ENCODE data around the gene ARL14. TPM values are rescaled to one million over a fixed set of nuclear protein-coding genes. Genes with fewer than 3 reads are reported as not detected.

Gene ARL14
- not detected for total RNA-seq

GRCh38 chr3:160676547-160677303 lies at the start of gene ARL14:
ARL14 (plus strand) TSS chr3:160677160; CDS start chr3:160677347, 187 bp downstream.
- Mint-ChIP-seq H3K9me3 (no peaks in the 10 kb centered on the region), H3K36me3 (no peaks in the 10 kb centered on the region), H3K4me3 (no peak within 1 kb of the TSS), H3K27me3 (peaks cover 6% of the 10 kb centered on the region), H3K27ac (no peak within 1 kb of the TSS), H3K4me1 (ENCODE audit: low read depth) (peaks cover 4% of the 10 kb centered on the region)
- ChIA-PET CTCF (no interaction called here), POLR2A (no interaction called here)
- no peak for DNase-seq
- intact Hi-C loops (cut with micrococcal nuclease), result no loop called here

GRCh38 chr3:160629491-160629890 lies 47.5 kb upstream of the ARL14 start:
- Mint-ChIP-seq H3K9me3 (no peaks in the 10 kb centered on the region), H3K36me3 (no peaks in the 10 kb centered on the region), H3K4me1 (ENCODE audit: low read depth) (no peaks in the 10 kb centered on the region), H3K4me3 (no peak overlapping the region), H3K27me3 (peaks cover 11% of the 10 kb centered on the region), H3K27ac (no peak overlapping the region)
- intact Hi-C loops (cut with micrococcal nuclease), result no loop called here
- ChIA-PET POLR2A (no interaction called here), CTCF (no interaction called here)
- no peak for DNase-seq

- no peak for DNase-seq
- H3K36me3 Mint-ChIP-seq, result no peaks in the 10 kb centered on the region
- H3K4me1 Mint-ChIP-seq (ENCODE audit: low read depth), result no peaks in the 10 kb centered on the region
- H3K27me3 Mint-ChIP-seq, result peaks cover 6% of the 10 kb centered on the region
- no peak overlapping the region for H3K27ac Mint-ChIP-seq
- ChIA-PET POLR2A (no interaction called here), CTCF (interaction anchor here (0.5 kb wide), 1 partner anchor 209 kb away, joined by 3 read pairs; no protein-coding TSS in a partner anchor)
- H3K4me3 Mint-ChIP-seq, result no peak overlapping the region
- H3K9me3 Mint-ChIP-seq, result no peaks in the 10 kb centered on the region
- intact Hi-C loops (cut with micrococcal nuclease), result no loop called here
Measured at GRCh38 chr3:160633361-160634083, 43.4 kb upstream of the ARL14 start.

GRCh38 chr3:160635213-160635612 lies 41.7 kb upstream of the ARL14 start:
- no peak for DNase-seq
- no peaks in the 10 kb centered on the region for H3K4me1 Mint-ChIP-seq (ENCODE audit: low read depth)
- intact Hi-C loops (cut with micrococcal nuclease), result no loop called here
- H3K36me3 Mint-ChIP-seq, result no peaks in the 10 kb centered on the region
- ChIA-PET POLR2A (no interaction called here), CTCF (no interaction called here)
- H3K9me3 Mint-ChIP-seq, result no peaks in the 10 kb centered on the region
- H3K27me3 Mint-ChIP-seq, result no peaks in the 10 kb centered on the region
- H3K27ac Mint-ChIP-seq, result no peak overlapping the region
- no peak overlapping the region for H3K4me3 Mint-ChIP-seq

- Mint-ChIP-seq H3K4me3 (no peak overlapping the region), H3K27me3 (no peaks in the 10 kb centered on the region), H3K9me3 (no peaks in the 10 kb centered on the region), H3K4me1 (ENCODE audit: low read depth) (no peaks in the 10 kb centered on the region), H3K36me3 (no peaks in the 10 kb centered on the region), H3K27ac (no peak overlapping the region)
- no peak for DNase-seq
- intact Hi-C loops (cut with micrococcal nuclease), result no loop called here
- ChIA-PET POLR2A (no interaction called here), CTCF (no interaction called here)
Measured at GRCh38 chr3:160637086-160637485, 39.9 kb upstream of the ARL14 start.

- no peak overlapping the region for H3K27ac Mint-ChIP-seq
- no peaks in the 10 kb centered on the region for H3K9me3 Mint-ChIP-seq
- intact Hi-C loops (cut with micrococcal nuclease), result no loop called here
- ChIA-PET CTCF (no interaction called here), POLR2A (no interaction called here)
- no peaks in the 10 kb centered on the region for H3K36me3 Mint-ChIP-seq
- H3K4me1 Mint-ChIP-seq (ENCODE audit: low read depth), result no peaks in the 10 kb centered on the region
- no peaks in the 10 kb centered on the region for H3K27me3 Mint-ChIP-seq
- no peak for DNase-seq
- H3K4me3 Mint-ChIP-seq, result no peak overlapping the region
Measured at GRCh38 chr3:160638184-160638583, 38.8 kb upstream of the ARL14 start.

- no peaks in the 10 kb centered on the region for H3K27me3 Mint-ChIP-seq
- H3K27ac Mint-ChIP-seq, result no peak overlapping the region
- intact Hi-C loops (cut with micrococcal nuclease), result no loop called here
- ChIA-PET CTCF (no interaction called here), POLR2A (no interaction called here)
- no peak for DNase-seq
- H3K4me3 Mint-ChIP-seq, result no peak overlapping the region
- no peaks in the 10 kb centered on the region for H3K4me1 Mint-ChIP-seq (ENCODE audit: low read depth)
- no peaks in the 10 kb centered on the region for H3K9me3 Mint-ChIP-seq
- H3K36me3 Mint-ChIP-seq, result no peaks in the 10 kb centered on the region
Measured at GRCh38 chr3:160641665-160642309, 35.2 kb upstream of the ARL14 start.

GRCh38 chr3:160643994-160644393 lies 33.0 kb upstream of the ARL14 start:
- Mint-ChIP-seq H3K36me3 (no peaks in the 10 kb centered on the region), H3K27me3 (no peaks in the 10 kb centered on the region), H3K9me3 (no peaks in the 10 kb centered on the region), H3K4me1 (ENCODE audit: low read depth) (no peaks in the 10 kb centered on the region), H3K4me3 (no peak overlapping the region), H3K27ac (no peak overlapping the region)
- intact Hi-C loops (cut with micrococcal nuclease), result no loop called here
- ChIA-PET POLR2A (no interaction called here), CTCF (interaction anchor here (1.0 to 2.1 kb wide), 2 partner anchors 17 to 43 kb away, joined by 3 to 6 read pairs; no protein-coding TSS in a partner anchor)
- DNase-seq, result no peak

GRCh38 chr3:160644491-160644890 lies 32.5 kb upstream of the ARL14 start:
- Mint-ChIP-seq H3K4me3 (no peak overlapping the region), H3K27ac (no peak overlapping the region), H3K9me3 (no peaks in the 10 kb centered on the region), H3K27me3 (no peaks in the 10 kb centered on the region), H3K36me3 (no peaks in the 10 kb centered on the region), H3K4me1 (ENCODE audit: low read depth) (no peaks in the 10 kb centered on the region)
- CTCF ChIA-PET, result interaction anchor here (1.0 to 2.1 kb wide), 2 partner anchors 16 to 43 kb away, joined by 3 to 6 read pairs; no protein-coding TSS in a partner anchor
- POLR2A ChIA-PET, result no interaction called here
- no peak for DNase-seq
- intact Hi-C loops (cut with micrococcal nuclease), result no loop called here

- Mint-ChIP-seq H3K36me3 (no peaks in the 10 kb centered on the region), H3K27me3 (peaks cover 3% of the 10 kb centered on the region), H3K4me1 (ENCODE audit: low read depth) (no peaks in the 10 kb centered on the region), H3K4me3 (no peak overlapping the region), H3K9me3 (no peaks in the 10 kb centered on the region), H3K27ac (no peak overlapping the region)
- CTCF ChIA-PET, result no interaction called here
- no peak for DNase-seq
- POLR2A ChIA-PET, result no interaction called here
- intact Hi-C loops (cut with micrococcal nuclease), result no loop called here
Measured at GRCh38 chr3:160648701-160649100, 28.3 kb upstream of the ARL14 start.

- ChIA-PET POLR2A (no interaction called here), CTCF (interaction anchor here (0.7 kb wide), 1 partner anchor 45 kb away, joined by 3 read pairs; no protein-coding TSS in a partner anchor)
Measured at GRCh38 chr3:160649596-160649995, 27.4 kb upstream of the ARL14 start.

GRCh38 chr3:160653512-160653911 lies 23.4 kb upstream of the ARL14 start:
- DNase-seq, result no peak
- Mint-ChIP-seq H3K36me3 (no peaks in the 10 kb centered on the region), H3K27me3 (peaks cover 9% of the 10 kb centered on the region), H3K27ac (no peak overlapping the region), H3K4me1 (ENCODE audit: low read depth) (no peaks in the 10 kb centered on the region), H3K4me3 (no peak overlapping the region), H3K9me3 (no peaks in the 10 kb centered on the region)
- CTCF ChIA-PET, result no interaction called here
- intact Hi-C loops (cut with micrococcal nuclease), result no loop called here
- POLR2A ChIA-PET, result no interaction called here

More at GRCh38 chr3:160649596-160649995, 27.4 kb upstream of the ARL14 start:
- intact Hi-C loops (cut with micrococcal nuclease), result no loop called here
- Mint-ChIP-seq H3K9me3 (no peaks in the 10 kb centered on the region), H3K27me3 (peaks cover 3% of the 10 kb centered on the region), H3K4me3 (no peak overlapping the region), H3K4me1 (ENCODE audit: low read depth) (no peaks in the 10 kb centered on the region), H3K27ac (no peak overlapping the region), H3K36me3 (no peaks in the 10 kb centered on the region)
- DNase-seq, result no peak
